ENCODE results near the gene LRRN4.
A peak's percentile ranks its signal among the peaks of the same experiment; 100 is the strongest.

LRRN4 gene

DNA sequence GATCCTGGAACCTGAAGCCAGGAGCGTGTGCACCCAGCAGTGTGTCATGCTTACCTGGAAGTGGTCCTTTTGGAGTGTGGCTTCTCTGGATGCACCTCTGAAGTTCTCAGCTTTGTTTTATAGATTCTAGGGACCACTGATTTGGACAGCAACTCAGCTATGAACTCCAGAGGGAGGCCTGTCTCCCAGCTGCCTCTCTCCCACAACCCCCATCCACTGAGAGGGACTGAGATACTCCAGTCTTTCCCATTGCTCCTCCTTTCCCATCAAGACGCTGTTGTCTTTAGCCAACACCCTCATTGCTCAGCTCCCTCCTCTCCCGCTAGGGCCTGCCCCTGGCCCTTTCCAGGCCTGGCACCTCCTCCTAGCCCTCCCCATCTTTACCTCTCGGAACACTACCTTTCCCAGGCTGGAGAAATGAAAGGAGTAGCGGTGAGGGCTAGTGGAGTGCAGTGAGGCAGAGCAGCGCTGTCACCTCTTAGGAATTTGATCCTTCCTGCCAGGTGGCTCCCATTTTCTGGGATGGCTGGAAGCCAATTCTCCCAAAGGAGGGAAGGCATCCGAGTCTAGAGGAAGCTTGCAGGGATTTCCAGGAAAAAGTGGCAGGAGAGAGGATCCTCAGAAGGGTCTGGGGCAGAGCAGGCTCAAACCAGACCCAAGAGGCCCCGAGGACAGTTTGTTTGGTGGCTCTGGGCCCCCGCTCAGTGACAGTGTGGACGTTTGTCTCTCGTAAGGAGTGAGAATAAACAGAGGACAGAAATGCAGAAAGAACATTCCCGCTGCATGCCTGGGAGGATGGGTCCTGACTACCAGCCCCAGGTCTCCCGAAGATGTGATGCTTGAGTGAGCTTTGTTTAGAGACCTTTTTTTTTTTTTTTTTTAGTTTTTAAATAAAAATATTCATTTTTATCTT, at the start of gene LRRN4:
Gene LRRN4 (minus strand): TSS at position 285 of the 913 bp plus-strand sequence. CDS start 1,261 bp downstream, outside the sequence.
- no peak for DNase-seq

- DNase-seq = no peak
Measured at GRCh38 chr20:6103301-6103700, 49.4 kb upstream of the LRRN4 start.

GRCh38 chr20:6101346-6101745, 47.5 kb upstream of the LRRN4 start:
- DNase-seq = no peak

DNA sequence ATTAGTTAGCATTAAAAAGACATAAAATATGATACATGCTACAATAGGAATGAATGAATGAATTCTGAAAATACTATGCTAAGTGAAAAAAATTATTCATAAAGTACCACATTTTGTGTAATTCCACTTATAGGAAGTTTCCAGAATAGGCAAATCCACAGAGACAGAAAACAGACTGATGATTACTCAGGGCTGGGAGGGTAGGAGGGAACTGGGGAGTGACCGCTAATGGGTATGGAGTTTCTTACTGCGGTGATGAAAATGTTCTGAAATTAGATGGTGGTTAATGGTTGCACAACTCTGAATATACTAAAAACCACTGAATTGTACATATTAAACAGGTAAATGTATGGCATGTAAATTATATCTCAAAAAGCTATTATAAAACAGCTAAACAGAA, 46.4 kb upstream of the LRRN4 start:
- no peak for DNase-seq

- DNase-seq = no peak
Measured at GRCh38 chr20:6099819-6100218, 46.0 kb upstream of the LRRN4 start.

- DNase-seq = no peak
Measured at GRCh38 chr20:6095409-6095808, 41.5 kb upstream of the LRRN4 start.

GRCh38 chr20:6094565-6094964, 40.7 kb upstream of the LRRN4 start:
- no peak for DNase-seq

DNA sequence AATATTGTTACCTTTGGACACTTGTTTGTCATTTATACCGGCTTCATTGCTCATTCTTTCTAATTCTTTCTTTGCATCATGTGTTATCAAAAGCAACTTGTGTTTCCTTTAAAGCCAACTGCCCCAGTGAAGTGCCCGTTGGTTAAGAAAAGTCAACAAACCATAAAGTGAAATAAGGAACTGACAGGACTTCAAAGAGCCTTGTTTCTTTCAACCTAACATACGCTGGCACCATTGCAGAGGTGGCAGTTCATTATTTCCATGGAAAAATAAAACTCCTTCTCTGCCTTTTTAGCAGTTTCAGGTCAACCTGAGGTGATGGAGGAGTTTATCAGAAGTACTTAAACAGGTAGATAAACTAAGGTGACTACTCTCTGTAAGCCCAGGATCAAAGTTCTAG, 40.2 kb upstream of the LRRN4 start:
- DNase-seq = no peak

- DNase-seq = no peak
Measured at GRCh38 chr20:6091661-6092060, 37.8 kb upstream of the LRRN4 start.

- DNase-seq = no peak
Measured at GRCh38 chr20:6086868-6087267, 33.0 kb upstream of the LRRN4 start.

DNA sequence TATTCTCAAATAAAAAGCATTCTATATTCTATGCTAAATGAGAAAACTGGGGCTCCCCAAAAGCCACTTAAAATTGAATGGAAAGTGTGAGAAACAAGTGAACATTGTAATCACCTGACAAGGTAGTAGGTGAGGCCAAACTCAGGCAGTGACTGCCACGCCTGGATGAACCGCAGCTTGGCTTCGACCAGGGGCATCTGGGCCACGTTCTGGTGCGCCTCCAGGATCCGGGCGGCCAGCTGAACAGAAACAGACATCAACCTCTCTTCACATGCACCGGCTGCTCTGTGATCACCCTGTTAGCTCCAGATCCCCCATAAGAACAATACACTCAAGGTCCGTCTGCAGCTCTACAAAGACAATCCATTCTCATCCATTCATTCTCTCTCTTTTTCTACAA, 30.1 kb upstream of the LRRN4 start:
- DNase-seq = no peak

GRCh38 chr20:6081236-6081635, 27.4 kb upstream of the LRRN4 start:
- no peak for DNase-seq

GRCh38 chr20:6079016-6079415, 25.2 kb upstream of the LRRN4 start:
- no peak for DNase-seq

- DNase-seq = no peak
Measured at GRCh38 chr20:6075428-6076219, 21.8 kb upstream of the LRRN4 start.

GRCh38 chr20:6074784-6075183, 20.9 kb upstream of the LRRN4 start:
- no peak for DNase-seq

DNA sequence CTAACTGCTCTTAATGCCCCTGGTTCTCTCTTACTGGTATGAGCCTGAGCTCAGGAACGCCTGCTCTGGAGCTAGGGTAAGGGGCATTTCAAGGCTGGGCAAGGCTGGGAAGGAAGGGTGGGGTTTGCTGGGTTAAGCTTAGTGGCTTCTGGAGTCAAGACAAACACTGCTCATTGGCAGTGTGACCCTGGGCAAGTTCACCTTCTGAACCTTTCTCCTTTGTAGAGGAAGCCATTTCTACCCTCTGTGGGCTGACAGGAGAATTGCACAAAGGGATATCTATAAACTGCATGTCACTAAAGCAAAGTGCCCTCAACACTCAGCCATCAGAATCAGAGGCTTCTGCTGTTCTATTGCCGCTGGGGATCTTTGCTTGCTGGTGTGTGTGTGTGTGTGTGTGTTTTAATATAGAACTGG, 20.3 kb upstream of the LRRN4 start:
- DNase-seq = peak; percentile 25

GRCh38 chr20:6070829-6071695, 17.2 kb upstream of the LRRN4 start:
- DNase-seq = no peak

DNA sequence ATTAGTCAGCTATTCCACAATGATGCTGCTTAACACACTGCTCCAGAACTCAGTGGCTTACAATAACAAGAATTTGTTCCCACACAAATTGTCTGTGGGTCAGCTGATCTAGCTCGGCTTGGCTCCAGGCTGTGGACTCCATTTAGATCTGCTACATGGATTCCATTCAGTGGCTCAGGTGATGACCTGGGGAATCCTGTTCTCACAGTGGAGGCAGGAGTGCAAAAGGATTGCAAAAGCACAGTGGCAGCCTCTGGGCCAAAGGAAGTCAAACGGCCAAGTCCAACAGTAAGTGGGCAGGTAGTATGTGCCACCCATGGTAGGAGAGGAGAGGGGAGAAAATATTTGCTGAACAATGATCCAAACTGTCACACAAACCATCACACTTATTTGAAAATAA, 15.8 kb upstream of the LRRN4 start:
- DNase-seq = no peak

- DNase-seq = no peak
Measured at GRCh38 chr20:6067763-6068318, 14.0 kb upstream of the LRRN4 start.

DNA sequence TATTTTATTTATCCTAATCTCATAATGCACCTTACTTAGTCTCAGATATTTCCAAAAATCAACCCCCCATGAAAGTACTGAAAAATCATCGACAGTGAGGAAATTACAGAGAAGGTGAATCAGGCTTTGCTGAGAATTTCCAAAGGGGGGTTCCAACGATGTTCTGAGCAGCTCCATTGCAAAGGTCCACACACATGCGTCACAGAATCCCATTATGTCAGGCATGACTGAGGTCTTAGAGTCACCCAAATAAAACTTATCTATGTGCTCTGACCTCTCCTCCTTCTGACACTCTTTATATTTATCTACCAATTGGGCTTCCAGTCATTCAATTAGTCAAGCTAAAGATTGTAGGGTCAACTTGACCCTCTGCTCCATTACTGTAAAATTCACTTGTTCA, 12.7 kb upstream of the LRRN4 start:
- no peak for DNase-seq

DNA sequence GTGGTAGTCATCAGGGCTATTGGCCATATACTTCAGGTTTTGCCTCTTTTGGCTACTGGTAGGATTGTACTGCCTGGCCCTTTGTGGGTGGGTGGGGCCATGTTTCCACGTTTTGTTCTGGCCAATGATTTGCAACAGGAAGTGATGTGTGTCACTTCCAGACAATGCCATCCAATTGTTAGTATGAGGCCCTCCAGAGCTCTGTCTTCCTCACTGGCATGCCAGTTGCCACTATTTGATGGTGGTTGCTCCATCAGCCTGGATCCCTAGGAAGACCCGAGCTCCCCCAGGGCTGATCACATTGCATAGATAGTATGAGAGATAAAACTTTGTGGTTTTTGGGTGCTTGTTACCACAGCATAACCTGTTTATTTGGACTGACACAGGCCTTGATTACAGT, 7.7 kb upstream of the LRRN4 start:
- DNase-seq = no peak

GRCh38 chr20:6060213-6060612, 6.4 kb upstream of the LRRN4 start:
- DNase-seq = no peak
